ENCODE results near the gene ERF.

DNA sequence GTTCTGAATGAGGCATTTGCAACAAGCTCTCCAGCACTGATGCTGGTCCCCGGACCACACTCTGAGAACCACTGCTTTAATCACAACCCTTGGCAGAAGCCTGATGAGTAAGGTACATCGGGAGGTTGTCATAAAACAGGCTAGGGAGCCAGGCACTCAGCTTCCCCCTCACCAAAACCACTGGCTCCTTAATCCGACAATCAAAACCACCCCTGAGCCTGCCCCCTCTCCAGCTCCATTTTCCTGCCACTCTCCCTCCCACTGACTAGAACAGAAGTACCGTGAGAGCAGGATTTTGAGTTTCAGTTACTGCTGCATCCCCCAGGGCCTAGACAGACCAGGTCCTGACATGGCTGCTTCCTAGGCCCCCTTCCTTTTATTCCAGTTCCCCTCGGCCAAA lies 19.7 kb downstream of the ERF start:
- no peak for TF ChIP-seq CTCF (conservative IDR thresholded peaks at IDR 0.05)
- TF ChIP-seq ZFX (IDR thresholded peaks at IDR 0.05): no peak
